Ishikawa (cell line): ENCODE data around the gene ISL2.

Experiments used
- CEBPB ChIP-seq: IDR thresholded peaks from 2 replicates; pipeline ENCODE4 v1.6.1; 2012
- CREB1 ChIP-seq: IDR thresholded peaks from 2 replicates; pipeline ENCODE4 v1.6.1; 2012; ENCODE audit warnings: low read depth
- EGR1 ChIP-seq: IDR thresholded peaks from 2 replicates; pipeline ENCODE4 v1.6.1; 2012
- EP300 ChIP-seq: IDR thresholded peaks from 2 replicates; pipeline ENCODE4 v1.6.1; 2012; ENCODE audit warnings: borderline replicate concordance
- FOXM1 ChIP-seq: IDR thresholded peaks from 2 replicates; pipeline ENCODE4 v1.6.1; 2012; ENCODE audit warnings: low read depth, borderline replicate concordance
- MAX ChIP-seq: IDR thresholded peaks from 2 replicates; pipeline ENCODE4 v1.6.1; 2012
- NFIC ChIP-seq: IDR thresholded peaks from 2 replicates; pipeline ENCODE4 v1.6.1; 2012
- RAD21 ChIP-seq: IDR thresholded peaks from 2 replicates; pipeline ENCODE4 v1.6.1; 2012; ENCODE audit warnings: low read depth
- REST ChIP-seq: IDR thresholded peaks from 2 replicates; pipeline ENCODE4 v1.6.1; 2012; ENCODE audit warnings: low read depth, mild to moderate bottlenecking
- TAF1 ChIP-seq: IDR thresholded peaks from 2 replicates; pipeline ENCODE4 v1.6.1; 2012; ENCODE audit warnings: low read depth, mild to moderate bottlenecking
- TCF12 ChIP-seq: IDR thresholded peaks from 2 replicates; pipeline ENCODE4 v1.6.1; 2012; ENCODE audit warnings: low read depth
- TEAD4 ChIP-seq: IDR thresholded peaks from 2 replicates; pipeline ENCODE4 v1.6.1; 2012
- USF1 ChIP-seq: IDR thresholded peaks from 2 replicates; pipeline ENCODE4 v1.6.1; 2012
- YY1 ChIP-seq: IDR thresholded peaks from 2 replicates; pipeline ENCODE4 v1.6.1; 2012; ENCODE audit warnings: low read depth
- ZBTB7A ChIP-seq: IDR thresholded peaks from 2 replicates; pipeline ENCODE4 v1.6.1; 2012; ENCODE audit warnings: low read depth

The ISL2 gene

GRCh38 chr15:76378691-76379090, 42.1 kb downstream of the ISL2 start:
- TF ChIP-seq FOXM1, result no peak
- TF ChIP-seq MAX, result no peak
- TF ChIP-seq RAD21, result no peak
- no peak for TF ChIP-seq EGR1
- no peak for TF ChIP-seq CEBPB
- no peak for TF ChIP-seq YY1
- no peak for TF ChIP-seq TEAD4
- TF ChIP-seq NFIC, result no peak
- no peak for TF ChIP-seq CREB1
- TF ChIP-seq ZBTB7A, result no peak
- no peak for TF ChIP-seq REST
- TF ChIP-seq TAF1, result no peak

GRCh38 chr15:76380249-76380648, 43.7 kb downstream of the ISL2 start:
- TF ChIP-seq EGR1 (no peak), TEAD4 (no peak), CEBPB (no peak)

GRCh38 chr15:76381366-76381765, 44.8 kb downstream of the ISL2 start:
- TF ChIP-seq RAD21 (no peak), TAF1 (no peak), FOXM1 (no peak), ZBTB7A (no peak), MAX (no peak), NFIC (no peak), YY1 (no peak), CREB1 (no peak), EGR1 (no peak), TCF12 (no peak), TEAD4 (no peak), EP300 (no peak), REST (no peak), USF1 (no peak), CEBPB (no peak)

- TF ChIP-seq RAD21, result no peak
- TF ChIP-seq EP300, result no peak
- TF ChIP-seq FOXM1, result no peak
- TF ChIP-seq TCF12, result no peak
- TF ChIP-seq YY1, result no peak
- no peak for TF ChIP-seq REST
- no peak for TF ChIP-seq TEAD4
- TF ChIP-seq MAX, result no peak
- no peak for TF ChIP-seq CREB1
- TF ChIP-seq ZBTB7A, result no peak
- no peak for TF ChIP-seq USF1
Observed at GRCh38 chr15:76382987-76383728, 46.6 kb downstream of the ISL2 start.
